ENCODE results near the gene UBALD2.
"Not testable (repeated sequence)": the region's sequence is repeated elsewhere in the genome, so short reads cannot be mapped to it uniquely, and the experiment has no call there.

UBALD2 gene

DNA sequence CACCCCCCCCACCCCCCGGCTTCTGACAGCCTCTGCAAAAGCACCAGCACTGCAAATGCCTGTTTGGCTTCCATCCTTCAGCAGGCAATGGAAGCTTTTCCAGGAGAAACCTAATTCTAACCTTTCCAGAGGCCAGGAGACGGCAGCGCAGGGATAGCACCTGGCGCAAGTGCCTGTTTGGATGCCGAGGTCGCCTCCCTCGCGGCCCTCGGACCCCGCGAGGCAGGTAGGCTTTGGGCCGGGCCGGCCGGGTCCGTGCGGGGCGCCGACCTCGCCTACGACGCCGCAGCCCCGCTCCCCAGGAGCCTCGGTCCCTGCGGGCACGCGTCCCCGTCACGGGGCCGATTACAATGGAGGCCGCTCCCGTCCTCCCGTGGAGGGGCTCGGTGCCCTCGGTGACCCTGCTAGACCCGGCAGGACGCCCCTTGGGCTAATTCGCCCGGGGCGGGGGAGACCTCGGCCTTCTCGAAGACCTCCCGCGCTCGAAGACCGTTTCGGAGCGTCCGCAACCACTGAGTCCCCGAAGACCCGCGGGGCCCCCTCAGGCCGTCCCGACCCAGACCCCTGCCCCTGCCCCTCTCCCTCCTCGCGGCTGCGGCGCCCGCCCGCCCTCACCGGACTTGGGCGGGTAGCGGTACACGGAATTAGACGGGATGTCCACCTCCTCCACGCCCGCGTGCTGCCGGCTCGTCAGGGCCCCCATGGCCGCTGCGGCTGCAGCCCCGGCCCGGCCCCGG, 25.4 kb upstream of the UBALD2 start:
- peak overlapping the region in 1 of 2 donors; percentile 11 for H3K4me3 ChIP-seq (replicated peaks in 1 of 2; ENCODE audit: low read depth in 2 of 2, low read length in 2 of 2)
- TF ChIP-seq, protein P1, sequence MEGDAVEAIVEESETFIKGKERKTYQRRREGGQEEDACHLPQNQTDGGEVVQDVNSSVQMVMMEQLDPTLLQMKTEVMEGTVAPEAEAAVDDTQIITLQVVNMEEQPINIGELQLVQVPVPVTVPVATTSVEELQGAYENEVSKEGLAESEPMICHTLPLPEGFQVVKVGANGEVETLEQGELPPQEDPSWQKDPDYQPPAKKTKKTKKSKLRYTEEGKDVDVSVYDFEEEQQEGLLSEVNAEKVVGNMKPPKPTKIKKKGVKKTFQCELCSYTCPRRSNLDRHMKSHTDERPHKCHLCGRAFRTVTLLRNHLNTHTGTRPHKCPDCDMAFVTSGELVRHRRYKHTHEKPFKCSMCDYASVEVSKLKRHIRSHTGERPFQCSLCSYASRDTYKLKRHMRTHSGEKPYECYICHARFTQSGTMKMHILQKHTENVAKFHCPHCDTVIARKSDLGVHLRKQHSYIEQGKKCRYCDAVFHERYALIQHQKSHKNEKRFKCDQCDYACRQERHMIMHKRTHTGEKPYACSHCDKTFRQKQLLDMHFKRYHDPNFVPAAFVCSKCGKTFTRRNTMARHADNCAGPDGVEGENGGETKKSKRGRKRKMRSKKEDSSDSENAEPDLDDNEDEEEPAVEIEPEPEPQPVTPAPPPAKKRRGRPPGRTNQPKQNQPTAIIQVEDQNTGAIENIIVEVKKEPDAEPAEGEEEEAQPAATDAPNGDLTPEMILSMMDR (IDR thresholded peaks at IDR 0.05; ENCODE audit: low read depth, low read length): no peak
- DNase-seq (ENCODE audit: low read depth in 2 of 2): no peak

DNA sequence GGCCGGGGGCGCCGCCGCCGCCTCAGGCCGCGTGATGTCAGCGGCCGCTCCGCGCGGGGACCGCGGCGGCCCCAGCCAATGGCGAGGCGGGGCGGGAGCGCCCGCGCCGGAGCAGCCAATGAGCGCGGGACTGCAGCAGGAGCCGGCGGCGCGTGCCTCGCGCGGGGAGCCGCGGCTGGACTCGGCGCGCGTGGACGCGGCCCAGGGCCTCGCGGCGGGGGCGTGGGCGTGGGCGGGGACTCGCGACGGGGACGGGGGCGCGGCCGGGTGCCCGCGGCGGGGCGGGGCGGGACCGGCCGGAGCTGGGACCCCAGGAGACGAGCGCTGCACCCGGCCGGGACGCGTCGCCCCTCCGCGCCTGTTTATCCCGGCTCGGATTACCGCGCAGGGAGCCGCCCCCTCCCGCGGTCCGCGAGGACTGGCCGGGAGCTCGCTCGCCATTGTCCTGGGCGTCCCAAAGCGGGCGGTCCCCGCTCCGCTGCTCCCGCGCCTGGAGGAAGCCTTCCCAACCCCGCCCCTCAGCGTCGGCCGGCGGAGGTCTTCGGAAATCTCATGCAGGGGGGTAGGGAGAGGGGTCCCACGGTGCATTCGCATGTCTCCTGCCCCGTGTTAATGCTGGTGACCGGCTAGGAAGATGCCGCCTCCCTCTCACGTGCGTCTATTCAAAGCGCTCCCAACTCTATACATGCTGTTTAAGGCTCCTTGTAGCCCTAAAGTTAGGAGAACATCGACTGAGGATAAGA, 24.5 kb upstream of the UBALD2 start, which contains the start of gene RNF157:
Gene RNF157, minus strand, starts transcription at position 33 of the 743 bp plus-strand sequence. CDS start 253 bp downstream, outside the sequence.
- TF ChIP-seq, protein P1 (IDR thresholded peaks at IDR 0.05; ENCODE audit: low read depth, low read length): no peak
- peak within 1 kb of the TSS; percentile 47 to 55 for H3K4me3 ChIP-seq (replicated peaks in 1 of 2; ENCODE audit: low read depth in 2 of 2, low read length in 2 of 2)
- DNase-seq (ENCODE audit: low read depth in 2 of 2): peak in 1 of 2 donors; percentile 25

DNA sequence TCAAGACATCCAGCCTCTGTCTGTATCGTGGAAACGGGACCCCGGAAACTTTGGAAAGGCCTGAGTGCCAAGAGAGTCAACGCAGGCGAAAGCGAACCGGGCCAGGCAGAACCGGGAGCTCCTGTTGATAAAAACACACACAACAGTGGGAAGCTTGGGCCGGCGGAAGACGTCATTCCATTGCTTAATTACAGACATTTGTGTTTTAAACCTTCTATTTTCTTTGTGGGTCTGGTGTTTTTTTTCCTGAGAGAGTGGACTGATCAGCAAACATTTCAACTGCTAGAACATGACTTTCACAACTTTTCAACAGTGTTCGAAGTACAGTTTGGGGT, 24.0 kb upstream of the UBALD2 start:
- peak in 1 of 2 donors; percentile 7 for DNase-seq (ENCODE audit: low read depth in 2 of 2)
- peak overlapping the region; percentile 47 to 55 for H3K4me3 ChIP-seq (replicated peaks in 1 of 2; ENCODE audit: low read depth in 2 of 2, low read length in 2 of 2)
- TF ChIP-seq, protein P1 (IDR thresholded peaks at IDR 0.05; ENCODE audit: low read depth, low read length): no peak

DNA sequence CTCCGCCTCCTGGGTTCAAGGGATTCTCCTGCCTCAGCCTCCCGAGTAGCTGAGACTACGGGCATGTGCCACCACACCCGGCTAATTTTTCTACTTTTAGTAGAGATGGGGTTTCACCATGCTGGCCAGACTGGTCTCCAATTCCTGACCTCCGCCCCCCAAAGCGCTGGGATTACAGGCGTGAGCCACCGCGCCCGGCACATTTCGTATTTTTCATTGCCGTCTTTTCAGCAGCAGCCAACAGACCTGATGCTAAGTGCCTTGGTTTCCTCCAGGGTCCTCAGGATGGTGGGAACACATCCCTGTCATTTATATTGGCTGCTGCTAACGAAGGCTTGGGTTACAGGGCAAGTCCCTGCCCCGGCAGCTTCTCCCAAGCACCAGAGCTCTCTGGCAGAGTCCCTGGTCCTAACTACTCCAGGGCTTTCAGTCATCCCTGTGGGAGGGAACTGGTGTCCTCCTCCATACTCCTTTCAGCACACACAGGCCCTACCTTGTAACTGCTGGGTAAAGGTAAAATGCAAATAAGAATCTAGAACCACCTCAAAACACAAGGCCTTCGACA, 23.4 kb upstream of the UBALD2 start:
- no peak overlapping the region for H3K4me3 ChIP-seq (replicated peaks in 1 of 2; ENCODE audit: low read depth in 2 of 2, low read length in 2 of 2)
- TF ChIP-seq, protein P1 (IDR thresholded peaks at IDR 0.05; ENCODE audit: low read depth, low read length): no peak
- DNase-seq (ENCODE audit: low read depth in 2 of 2): no peak

DNA sequence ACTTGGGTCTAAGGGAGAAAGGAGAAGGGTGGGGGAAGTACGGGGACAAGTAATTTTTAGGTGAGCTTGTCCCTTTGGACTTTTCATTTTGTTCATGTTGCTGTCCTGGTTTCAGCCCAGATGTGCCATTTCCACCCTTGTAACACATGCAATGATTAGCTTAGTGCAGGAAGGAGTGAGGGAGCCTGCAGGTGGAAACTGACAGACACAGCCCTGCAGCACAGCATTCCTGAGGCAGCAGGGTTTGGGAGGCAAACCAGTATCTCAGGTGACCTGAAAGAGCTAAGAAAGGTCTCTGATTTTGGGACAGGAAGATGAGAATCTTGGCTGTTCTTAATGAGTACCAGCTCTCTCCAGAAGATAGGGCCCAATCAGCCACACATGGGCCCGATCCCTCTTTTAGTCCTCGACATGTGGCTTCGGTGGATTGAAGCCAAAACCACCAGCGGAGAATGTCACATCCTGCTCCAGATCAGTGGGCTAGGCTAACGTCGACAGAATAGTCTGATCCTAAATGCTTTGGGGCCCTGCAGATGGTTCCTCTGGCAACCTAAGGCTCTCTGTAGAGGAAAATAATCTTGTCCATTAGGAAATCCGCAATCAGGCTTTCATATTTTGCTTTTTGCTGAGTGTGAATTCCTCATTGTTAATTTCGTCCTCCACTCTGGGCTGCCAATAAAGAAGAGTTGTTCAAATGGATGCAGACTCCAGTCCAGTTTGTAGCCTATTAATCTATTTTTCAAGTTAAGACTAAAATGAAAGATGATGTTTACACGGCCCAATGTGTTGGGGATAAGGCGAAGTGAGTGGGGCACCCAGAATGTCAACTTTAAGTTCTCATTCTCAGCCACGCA, 21.1 kb upstream of the UBALD2 start:
- TF ChIP-seq, protein P1 (IDR thresholded peaks at IDR 0.05; ENCODE audit: low read depth, low read length): no peak
- no peak overlapping the region for H3K4me3 ChIP-seq (replicated peaks in 1 of 2; ENCODE audit: low read depth in 2 of 2, low read length in 2 of 2)
- DNase-seq (ENCODE audit: low read depth in 2 of 2): no peak

DNA sequence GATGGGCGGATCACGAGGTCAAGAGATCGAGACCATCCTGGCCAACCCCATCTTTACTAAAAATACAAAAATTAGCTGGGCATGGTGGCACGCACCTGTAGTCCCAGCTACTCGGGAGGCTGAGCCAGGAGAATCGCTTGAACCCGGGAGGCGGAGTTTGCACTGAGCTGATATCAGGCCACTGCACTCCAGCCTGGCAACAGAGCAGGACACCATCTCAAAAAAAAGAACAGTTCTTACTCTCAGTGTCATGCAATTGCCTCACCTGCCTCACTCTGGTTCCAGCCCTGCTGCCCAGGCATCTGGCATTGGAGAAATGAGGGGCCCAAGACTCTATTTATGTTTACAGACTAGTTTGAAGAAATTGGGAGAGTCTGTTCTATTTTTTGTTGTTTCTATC, 20.4 kb upstream of the UBALD2 start:
- not testable (repeated sequence) for DNase-seq (ENCODE audit: low read depth in 2 of 2); H3K4me3 ChIP-seq (replicated peaks in 1 of 2; ENCODE audit: low read depth in 2 of 2, low read length in 2 of 2)

Measured in cardiac fibroblast (primary cell).